SU-DHL-6 (cell line): ENCODE data around the gene SUPT3H.

ENCODE experiments used
- H2AFZ ChIP-seq: fragments of 200-600 bp; sonication (generic); 2 replicates; pipeline ENCODE4 v1.6.1; 2014; ENCODE audit warnings: low read depth, mild to moderate bottlenecking, moderate library complexity, mixed read lengths, antibody characterized with exemption, low read length; ENCODE audit not compliant: severe bottlenecking
- H3F3A ChIP-seq: fragments of 200-600 bp; shearing (Covaris generic); 2 replicates; pipeline ENCODE4 v1.6.0; 2016; ENCODE audit warnings: antibody characterized with exemption, mild to moderate bottlenecking; ENCODE audit not compliant: insufficient read depth
- H3K27ac ChIP-seq: fragments of 200-600 bp; sonication (generic); 2 replicates; pipeline ENCODE4 v1.5.1; 2016; ENCODE audit warnings: low read depth, mild to moderate bottlenecking, low read length, moderate library complexity, mixed read lengths
- H3K27me3 ChIP-seq: fragments of 200-600 bp; sonication (generic), shearing (Covaris generic); 2 replicates; pipeline ENCODE4 v1.6.0; 2014; ENCODE audit warnings: mild to moderate bottlenecking, low read length
- H3K36me3 ChIP-seq: fragments of 200-600 bp; sonication (generic); 2 replicates; pipeline ENCODE4 v1.6.1; 2014; ENCODE audit warnings: mild to moderate bottlenecking, low read length, mixed read lengths
- H3K4me2 ChIP-seq: fragments of 300-600, 200-600 bp; shearing (Covaris generic), sonication (generic); 2 replicates; pipeline ENCODE4 v1.6.0; 2014; ENCODE audit warnings: low read length, low read depth, mild to moderate bottlenecking; ENCODE audit not compliant: poor library complexity, severe bottlenecking
- H3K4me3 ChIP-seq: fragments of 200-600 bp; sonication (generic); 2 replicates; pipeline ENCODE4 v1.5.1; 2014; ENCODE audit warnings: antibody characterized with exemption, low read length, mild to moderate bottlenecking, mixed read lengths; ENCODE audit not compliant: insufficient read depth, poor library complexity, severe bottlenecking
- H3K79me2 ChIP-seq: fragments of 200-600 bp; sonication (generic); 2 replicates; pipeline ENCODE4 v1.6.1; 2014; ENCODE audit warnings: mild to moderate bottlenecking, low read length, moderate library complexity; ENCODE audit not compliant: insufficient read depth
- H3K9ac ChIP-seq: fragments of 200-600 bp; sonication (generic); 2 replicates; pipeline ENCODE4 v1.7.0; 2014; ENCODE audit warnings: mild to moderate bottlenecking, low read length
- H3K9me2 ChIP-seq: fragments of 200-600 bp; sonication (generic); replicated peaks from 2 replicates; pipeline ENCODE4 v1.6.1; 2014; ENCODE audit warnings: low read length; ENCODE audit not compliant: insufficient read depth
- H3K9me3 ChIP-seq: fragments of 200-600 bp; sonication (generic); 2 replicates; pipeline ENCODE4 v1.6.1; 2014; ENCODE audit warnings: low read length, mixed read lengths; ENCODE audit not compliant: insufficient read depth
- H4K20me1 ChIP-seq: fragments of 200-600 bp; sonication (generic); 2 replicates; pipeline ENCODE4 v1.6.1; 2014; ENCODE audit warnings: low read depth, mild to moderate bottlenecking, antibody characterized with exemption, low read length, moderate library complexity, mixed read lengths
- CTCF ChIP-seq: fragments of 200-600 bp; sonication (generic); IDR thresholded peaks from one replicate; pipeline ENCODE4 v1.5.1; 2017; ENCODE audit warnings: antibody characterized with exemption, mild to moderate bottlenecking, low read length, moderate library complexity; ENCODE audit not compliant: insufficient read depth, poor library complexity, severe bottlenecking
- EZH2phosphoT487 ChIP-seq: fragments of 200-600 bp; sonication (generic), shearing (Covaris generic); conservative IDR thresholded peaks from 2 replicates; pipeline ENCODE4 v1.6.1; 2018; ENCODE audit warnings: mild to moderate bottlenecking, antibody characterized with exemption, low read length, moderate library complexity, mixed read lengths

The SUPT3H gene

GRCh38 chr6:44781912-44782597, 595.7 kb downstream of the SUPT3H start:
- Histone ChIP-seq H3K27ac (no peak overlapping the region), H3F3A (no peaks in the 10 kb centered on the region), H4K20me1 (no peaks in the 10 kb centered on the region), H3K4me3 (no peak overlapping the region), H3K9me3 (no peaks in the 10 kb centered on the region), H3K27me3 (no peaks in the 10 kb centered on the region), H3K9ac (no peak overlapping the region), H3K4me2 (no peak overlapping the region), H3K79me2 (no peaks in the 10 kb centered on the region), H3K36me3 (no peaks in the 10 kb centered on the region), H3K9me2 (no peaks in the 10 kb centered on the region), H2AFZ (no peak overlapping the region)
- TF ChIP-seq EZH2phosphoT487 (no peak), CTCF (no peak)

GRCh38 chr6:44780161-44780560, 597.6 kb downstream of the SUPT3H start:
- no peaks in the 10 kb centered on the region for H4K20me1 ChIP-seq
- no peak overlapping the region for H3K4me2 ChIP-seq
- H3F3A ChIP-seq = no peaks in the 10 kb centered on the region
- H3K4me3 ChIP-seq = no peak overlapping the region
- no peaks in the 10 kb centered on the region for H3K79me2 ChIP-seq
- H3K9me3 ChIP-seq = no peaks in the 10 kb centered on the region
- TF ChIP-seq EZH2phosphoT487 (no peak), CTCF (no peak)
- no peak overlapping the region for H2AFZ ChIP-seq
- H3K9me2 ChIP-seq = no peaks in the 10 kb centered on the region
- H3K27ac ChIP-seq = no peak overlapping the region
- H3K9ac ChIP-seq = no peak overlapping the region
- no peaks in the 10 kb centered on the region for H3K27me3 ChIP-seq
- no peaks in the 10 kb centered on the region for H3K36me3 ChIP-seq

GRCh38 chr6:44779130-44779826, 598.5 kb downstream of the SUPT3H start:
- Histone ChIP-seq H3K4me3 (no peak overlapping the region), H3K27me3 (no peaks in the 10 kb centered on the region), H4K20me1 (no peaks in the 10 kb centered on the region), H3K36me3 (no peaks in the 10 kb centered on the region), H2AFZ (no peak overlapping the region), H3K79me2 (no peaks in the 10 kb centered on the region), H3K27ac (no peak overlapping the region), H3K9me2 (no peaks in the 10 kb centered on the region), H3K4me2 (no peak overlapping the region), H3F3A (no peaks in the 10 kb centered on the region), H3K9ac (no peak overlapping the region), H3K9me3 (no peaks in the 10 kb centered on the region)
- TF ChIP-seq CTCF (no peak), EZH2phosphoT487 (no peak)
